K562 (cell line): ENCODE results near the gene VAT1L. TPM values are rescaled to one million over a fixed set of nuclear protein-coding genes. Genes with fewer than 3 reads are reported as not detected.

Experiments
- CHD2 ChIP-seq: IDR thresholded peaks from 2 replicates; pipeline ENCODE4 v1.6.1; 2011; ENCODE audit warnings: low read depth, low read length
- ELF2 ChIP-seq: fragments of 250-450 bp; sonication (Bioruptor Pico); IDR thresholded peaks from 2 replicates; pipeline ENCODE4 v1.5.0; 2021; ENCODE audit warnings: mild to moderate bottlenecking
- MCM3 ChIP-seq: fragments of 450-650 bp; IDR thresholded peaks from 2 replicates; pipeline ENCODE4 v1.6.1; 2016
- MTA1 ChIP-seq: fragments of 450-650 bp; IDR thresholded peaks from 2 replicates; pipeline ENCODE4 v1.6.1; 2017; ENCODE audit warnings: borderline replicate concordance
- MXD1 ChIP-seq: fragments of 250-450 bp; sonication (Bioruptor Pico); IDR thresholded peaks from 2 replicates; pipeline ENCODE4 v1.8.0; 2021; ENCODE audit warnings: borderline replicate concordance, mild to moderate bottlenecking, moderate library complexity; ENCODE audit not compliant: poor library complexity, severe bottlenecking
- NBN ChIP-seq: fragments of 450-650 bp; IDR thresholded peaks from 2 replicates; pipeline ENCODE4 v1.6.1; 2016; ENCODE audit warnings: low read depth, mild to moderate bottlenecking
- POU5F1 ChIP-seq: fragments of 150-350 bp; IDR thresholded peaks from 2 replicates; pipeline ENCODE4 v1.6.1; 2014; ENCODE audit warnings: borderline replicate concordance, low read length, low read depth, mild to moderate bottlenecking; ENCODE audit not compliant: partially characterized antibody
- RBM14 ChIP-seq: fragments of 200-400 bp; formaldehyde crosslinking; IDR thresholded peaks from 2 replicates; pipeline ENCODE4 v1.6.1; 2018; ENCODE audit warnings: low read depth, mild to moderate bottlenecking, low read length, moderate library complexity, borderline replicate concordance; ENCODE audit not compliant: insufficient read depth
- TRIM24 ChIP-seq, 2 experiments: fragments of 450-650 bp; IDR thresholded peaks; 2 replicates each; pipeline ENCODE4 v1.6.1; 2016
- WHSC1 ChIP-seq: IDR thresholded peaks from one replicate; pipeline ENCODE4 v1.6.1; 2012; ENCODE audit warnings: low read length, control low read depth, inconsistent platforms
- ZBTB1 ChIP-seq: sonication (generic); formaldehyde crosslinking; IDR thresholded peaks from 2 replicates; pipeline ENCODE4 v1.8.1; 2023; ENCODE audit warnings: missing genetic modification reagents, low read depth, mild to moderate bottlenecking, borderline replicate concordance
- ZFPM2 ChIP-seq: fragments of 250-450 bp; sonication (Bioruptor Pico); IDR thresholded peaks from 2 replicates; pipeline ENCODE4 v1.5.1; 2022; ENCODE audit warnings: mild to moderate bottlenecking
- ZNF274 ChIP-seq: IDR thresholded peaks from 2 replicates; pipeline ENCODE4 v1.6.1; 2011; ENCODE audit warnings: low read depth, mild to moderate bottlenecking, low read length, moderate library complexity, borderline replicate concordance
- ZNF398 ChIP-seq: fragments of 250-450 bp; sonication (Bioruptor Pico); IDR thresholded peaks from 2 replicates; pipeline ENCODE4 v1.8.0; 2021; ENCODE audit warnings: moderate library complexity, mild to moderate bottlenecking, inconsistent platforms
- ZNF583 ChIP-seq: fragments of 250-450 bp; sonication (Bioruptor Pico); IDR thresholded peaks from 2 replicates; pipeline ENCODE4 v1.4.0; 2020
- ZNF696 ChIP-seq: fragments of 250-450 bp; sonication (Bioruptor Pico); conservative IDR thresholded peaks from 2 replicates; pipeline ENCODE4 v1.4.0; 2020; ENCODE audit warnings: mild to moderate bottlenecking, moderate library complexity
- ZNF717 ChIP-seq: fragments of 250-450 bp; sonication (Bioruptor Pico); IDR thresholded peaks from 2 replicates; pipeline ENCODE4 v1.5.0; 2021
- ZNF785 ChIP-seq: fragments of 250-450 bp; sonication (Bioruptor Pico); IDR thresholded peaks from 2 replicates; pipeline ENCODE4 v1.4.0; 2020; ENCODE audit warnings: mild to moderate bottlenecking
- polyA plus RNA-seq, 8 experiments: library from polyadenylated mRNA; depleted of rRNA in 4 of 8; stranded (reverse) in 5 of 8; unstranded in 3 of 8; fragments of >200 nt; fragmentation: Nextera tagmentation in 2 of 8; fragmentation: Illumina TruSeq in 1 of 8; extraction: Ambion mirVana in 2 of 8; extraction: Trizol in 1 of 8; gene quantifications; 2 replicates each; pipeline versions ENCODE4 v1.2.1 to v1.2.3, GENCODE V29; 2011 to 2014; ENCODE audit warnings: inconsistent platforms in 1 of 8, missing spikeins in 1 of 8
- total RNA-seq, 7 experiments: library from RNA; depleted of rRNA in 6 of 7; stranded (reverse); fragments of >200 nt in 6 of 7; fragmentation: Illumina TruSeq in 2 of 7; extraction: Trizol in 2 of 7; gene quantifications; 2 replicates each; pipeline versions ENCODE4 v1.2.1 to v1.2.3, GENCODE V29; 2011 to 2021; ENCODE audit warnings: low replicate concordance in 1 of 7
- TF ChIP-seq, protein P1 (sequence below): fragments of 250-450 bp; sonication (Bioruptor Pico); IDR thresholded peaks from 2 replicates; pipeline ENCODE4 v1.4.0; 2020; ENCODE audit warnings: mild to moderate bottlenecking, moderate library complexity
- TF ChIP-seq, protein P2 (sequence below): fragments of 450-650 bp; formaldehyde crosslinking; conservative IDR thresholded peaks from 2 replicates; pipeline ENCODE4 v1.4.0; 2022; ENCODE audit warnings: mild to moderate bottlenecking, missing genetic modification characterization
- TF ChIP-seq, protein P3 (sequence below): sonication (generic); formaldehyde crosslinking; IDR thresholded peaks from 2 replicates; pipeline ENCODE4 v1.5.0; 2020; ENCODE audit warnings: missing genetic modification reagents

VAT1L gene
- total and polyA plus RNA-seq, 9 of the 15 experiments (the other 6 are each of a cell fraction or from before 2014, with no cell fraction given): 0.01 TPM; not detected in 8

DNA sequence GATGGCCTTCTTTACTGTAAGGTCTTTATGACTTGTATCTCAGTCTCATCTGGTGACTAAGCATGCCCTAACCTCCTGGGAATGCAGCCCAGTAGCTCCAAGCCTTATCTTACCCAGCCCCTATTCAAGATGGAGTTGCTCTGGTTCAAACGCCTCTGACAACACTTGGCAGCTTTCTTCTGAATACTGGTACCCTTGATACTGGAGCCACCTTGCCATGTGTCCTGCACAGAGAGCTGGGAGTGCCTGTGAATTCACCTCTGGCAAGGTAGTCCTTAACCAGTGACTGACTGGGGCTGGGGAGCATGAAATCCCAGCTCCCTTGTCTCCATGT is 48.8 kb upstream of the VAT1L start (continued):
- TF ChIP-seq, protein P1, sequence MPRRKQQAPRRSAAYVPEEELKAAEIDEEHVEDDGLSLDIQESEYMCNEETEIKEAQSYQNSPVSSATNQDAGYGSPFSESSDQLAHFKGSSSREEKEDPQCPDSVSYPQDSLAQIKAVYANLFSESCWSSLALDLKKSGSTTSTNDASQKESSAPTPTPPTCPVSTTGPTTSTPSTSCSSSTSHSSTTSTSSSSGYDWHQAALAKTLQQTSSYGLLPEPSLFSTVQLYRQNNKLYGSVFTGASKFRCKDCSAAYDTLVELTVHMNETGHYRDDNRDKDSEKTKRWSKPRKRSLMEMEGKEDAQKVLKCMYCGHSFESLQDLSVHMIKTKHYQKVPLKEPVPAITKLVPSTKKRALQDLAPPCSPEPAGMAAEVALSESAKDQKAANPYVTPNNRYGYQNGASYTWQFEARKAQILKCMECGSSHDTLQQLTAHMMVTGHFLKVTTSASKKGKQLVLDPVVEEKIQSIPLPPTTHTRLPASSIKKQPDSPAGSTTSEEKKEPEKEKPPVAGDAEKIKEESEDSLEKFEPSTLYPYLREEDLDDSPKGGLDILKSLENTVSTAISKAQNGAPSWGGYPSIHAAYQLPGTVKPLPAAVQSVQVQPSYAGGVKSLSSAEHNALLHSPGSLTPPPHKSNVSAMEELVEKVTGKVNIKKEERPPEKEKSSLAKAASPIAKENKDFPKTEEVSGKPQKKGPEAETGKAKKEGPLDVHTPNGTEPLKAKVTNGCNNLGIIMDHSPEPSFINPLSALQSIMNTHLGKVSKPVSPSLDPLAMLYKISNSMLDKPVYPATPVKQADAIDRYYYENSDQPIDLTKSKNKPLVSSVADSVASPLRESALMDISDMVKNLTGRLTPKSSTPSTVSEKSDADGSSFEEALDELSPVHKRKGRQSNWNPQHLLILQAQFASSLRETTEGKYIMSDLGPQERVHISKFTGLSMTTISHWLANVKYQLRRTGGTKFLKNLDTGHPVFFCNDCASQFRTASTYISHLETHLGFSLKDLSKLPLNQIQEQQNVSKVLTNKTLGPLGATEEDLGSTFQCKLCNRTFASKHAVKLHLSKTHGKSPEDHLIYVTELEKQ (CRISPR knock-in tag): peak; percentile 81
- TF ChIP-seq ZNF785 (CRISPR knock-in tag): 0 out of 2 replicates have a peak, but pooled peaks have one; percentile 44
- no peak for TF ChIP-seq ZNF696 (CRISPR knock-in tag)
- TF ChIP-seq ZBTB1 (CRISPR knock-in tag): no peak
- no peak for TF ChIP-seq MXD1 (CRISPR knock-in tag)
- peak; percentile 95 for TF ChIP-seq ZNF583 (CRISPR knock-in tag)
- no peak for TF ChIP-seq ZNF274
- no peak for TF ChIP-seq ZNF717 (CRISPR knock-in tag)
- no peak for TF ChIP-seq ZFPM2
- TF ChIP-seq MCM3: no peak
- no peak for TF ChIP-seq ZNF398
- TF ChIP-seq CHD2: no peak
- no peak for TF ChIP-seq TRIM24 (IDR thresholded peaks at IDR 0.05)
- no peak for TF ChIP-seq WHSC1
- no peak for TF ChIP-seq RBM14
- TF ChIP-seq NBN: no peak
- TF ChIP-seq, protein P2, sequence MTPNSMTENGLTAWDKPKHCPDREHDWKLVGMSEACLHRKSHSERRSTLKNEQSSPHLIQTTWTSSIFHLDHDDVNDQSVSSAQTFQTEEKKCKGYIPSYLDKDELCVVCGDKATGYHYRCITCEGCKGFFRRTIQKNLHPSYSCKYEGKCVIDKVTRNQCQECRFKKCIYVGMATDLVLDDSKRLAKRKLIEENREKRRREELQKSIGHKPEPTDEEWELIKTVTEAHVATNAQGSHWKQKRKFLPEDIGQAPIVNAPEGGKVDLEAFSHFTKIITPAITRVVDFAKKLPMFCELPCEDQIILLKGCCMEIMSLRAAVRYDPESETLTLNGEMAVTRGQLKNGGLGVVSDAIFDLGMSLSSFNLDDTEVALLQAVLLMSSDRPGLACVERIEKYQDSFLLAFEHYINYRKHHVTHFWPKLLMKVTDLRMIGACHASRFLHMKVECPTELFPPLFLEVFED (CRISPR knock-in tag): peak; percentile 98
- TF ChIP-seq, protein P3, sequence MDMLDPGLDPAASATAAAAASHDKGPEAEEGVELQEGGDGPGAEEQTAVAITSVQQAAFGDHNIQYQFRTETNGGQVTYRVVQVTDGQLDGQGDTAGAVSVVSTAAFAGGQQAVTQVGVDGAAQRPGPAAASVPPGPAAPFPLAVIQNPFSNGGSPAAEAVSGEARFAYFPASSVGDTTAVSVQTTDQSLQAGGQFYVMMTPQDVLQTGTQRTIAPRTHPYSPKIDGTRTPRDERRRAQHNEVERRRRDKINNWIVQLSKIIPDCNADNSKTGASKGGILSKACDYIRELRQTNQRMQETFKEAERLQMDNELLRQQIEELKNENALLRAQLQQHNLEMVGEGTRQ: no peak
- TF ChIP-seq ELF2 (CRISPR knock-in tag): no peak
- TF ChIP-seq MTA1: no peak
- no peak for TF ChIP-seq POU5F1
